Activated CD4-positive, alpha-beta T cell treated with anti-CD3 and anti-CD28 coated beads, Interleukin-2, amount 50 U/mL, for 48 hours (primary cell): ENCODE results near the gene CELA2B.
A peak's percentile ranks its signal among the peaks of the same experiment; 100 is the strongest.
"Not testable (repeated sequence)": the region's sequence is repeated elsewhere in the genome, so short reads cannot be mapped to it uniquely, and the experiment has no call there.

Experiments used
- DNase-seq, 2 experiments: peaks; one replicate each; pipeline ENCODE4 v3.0.0-alpha.2; 2020

Gene CELA2B

DNA sequence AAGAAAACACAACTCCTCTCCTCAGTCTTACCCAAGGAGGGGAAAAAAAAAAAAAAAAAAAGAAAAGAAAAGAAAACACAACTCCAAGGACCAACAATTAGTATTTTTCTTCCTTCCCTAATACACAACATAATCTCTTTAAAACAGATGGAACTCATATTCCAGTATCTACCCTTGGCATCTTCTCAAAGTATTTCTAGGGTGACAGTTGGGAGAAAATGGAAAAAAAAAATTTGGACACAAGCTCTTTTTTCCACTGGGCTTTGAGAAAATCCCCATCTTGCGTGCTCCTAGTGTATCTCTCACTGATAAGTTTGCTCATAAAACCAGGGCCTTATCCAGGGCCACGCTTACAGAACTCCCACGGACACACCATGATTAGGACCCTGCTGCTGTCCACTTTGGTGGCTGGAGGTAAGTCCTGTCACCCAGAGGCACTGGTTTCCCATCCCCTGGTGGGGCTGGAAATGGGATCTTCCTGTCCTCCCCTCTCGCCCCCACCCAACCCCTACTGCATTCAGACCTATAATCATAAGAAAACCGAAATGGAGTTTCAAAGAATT, at the start of gene CELA2B:
Gene CELA2B (plus strand): TSS at position 353 of the 563 bp plus-strand sequence. CDS start 22 bp downstream, at position 375.
- DNase-seq: no peak

DNA sequence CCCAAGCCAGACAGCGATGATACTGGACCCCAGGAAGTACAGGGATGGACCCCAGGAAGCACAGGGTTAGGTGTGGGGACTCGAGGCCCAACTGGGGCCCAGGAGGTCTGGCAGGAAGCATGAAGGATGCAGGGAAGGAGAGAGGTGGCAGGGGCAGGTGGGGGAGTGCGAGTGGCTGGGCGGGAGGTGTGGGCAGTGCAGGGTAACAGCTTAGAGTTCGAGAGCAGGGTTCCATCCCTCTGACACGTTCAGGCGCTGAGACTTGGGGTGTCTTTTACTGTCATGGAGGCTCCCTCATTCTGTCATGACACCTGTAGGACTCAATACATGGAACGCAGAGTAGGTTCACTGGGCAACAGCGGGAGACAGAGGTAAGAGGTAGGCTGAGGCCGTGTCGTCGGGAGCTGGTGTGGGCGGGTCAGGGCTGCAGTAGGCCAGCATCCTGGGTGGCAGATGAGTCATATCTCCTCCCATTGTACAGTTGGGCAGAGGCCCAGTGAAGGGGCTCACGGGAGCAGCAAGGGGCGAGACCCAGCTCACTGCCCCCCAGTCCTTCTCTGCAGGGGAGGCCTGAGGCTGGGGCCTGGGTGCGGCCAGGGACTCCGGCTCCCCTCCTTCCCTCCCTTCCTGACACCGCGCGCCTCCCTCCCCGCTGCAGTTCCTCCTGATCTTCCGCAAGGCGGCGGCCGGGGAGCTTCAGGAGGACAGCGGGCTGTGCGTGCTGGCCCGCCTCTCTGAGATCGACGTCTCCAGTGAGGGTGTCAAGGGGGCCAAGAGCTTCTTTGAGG, 49.2 kb upstream of the CELA2B start:
- no peak for DNase-seq

DNA sequence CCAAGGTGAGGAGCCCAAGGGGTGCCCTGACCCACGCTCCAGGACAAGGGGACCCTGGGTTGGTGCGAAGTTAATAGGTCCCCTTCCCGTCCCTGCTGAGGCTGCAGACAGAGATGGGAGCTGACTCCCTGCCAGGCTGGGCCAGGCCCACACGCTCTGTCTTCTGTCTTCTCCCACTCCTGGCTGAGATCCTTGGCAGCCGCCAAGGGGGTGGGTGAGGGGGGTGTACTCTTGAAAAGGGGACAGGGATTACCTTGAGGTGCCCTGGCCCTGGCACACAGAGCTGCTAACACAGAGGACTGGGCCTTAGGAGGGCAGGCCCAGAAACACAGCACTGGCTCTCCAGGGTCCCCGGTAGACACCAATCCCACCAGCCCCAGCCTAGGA, 48.6 kb upstream of the CELA2B start:
- no peak for DNase-seq

DNA sequence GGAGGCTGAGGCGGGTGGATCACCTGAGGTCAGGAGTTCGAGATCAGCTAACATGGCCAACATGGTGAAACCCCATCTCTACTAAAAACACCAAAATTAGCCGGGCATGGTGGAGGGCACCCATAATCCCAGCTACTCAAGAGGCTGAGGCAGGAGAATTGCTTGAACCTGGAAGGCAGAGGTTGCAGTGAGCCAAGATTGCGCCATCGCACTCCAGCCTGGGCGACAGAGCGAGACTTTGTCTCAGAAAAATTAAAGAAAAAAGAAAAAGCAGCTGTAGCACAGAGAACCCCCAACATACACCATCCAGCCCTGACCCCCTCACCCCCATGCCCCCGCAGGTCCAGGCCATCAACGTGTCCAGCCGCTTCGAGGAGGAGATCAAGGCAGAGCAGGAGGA, 47.7 kb upstream of the CELA2B start:
- DNase-seq: not testable (repeated sequence)

DNA sequence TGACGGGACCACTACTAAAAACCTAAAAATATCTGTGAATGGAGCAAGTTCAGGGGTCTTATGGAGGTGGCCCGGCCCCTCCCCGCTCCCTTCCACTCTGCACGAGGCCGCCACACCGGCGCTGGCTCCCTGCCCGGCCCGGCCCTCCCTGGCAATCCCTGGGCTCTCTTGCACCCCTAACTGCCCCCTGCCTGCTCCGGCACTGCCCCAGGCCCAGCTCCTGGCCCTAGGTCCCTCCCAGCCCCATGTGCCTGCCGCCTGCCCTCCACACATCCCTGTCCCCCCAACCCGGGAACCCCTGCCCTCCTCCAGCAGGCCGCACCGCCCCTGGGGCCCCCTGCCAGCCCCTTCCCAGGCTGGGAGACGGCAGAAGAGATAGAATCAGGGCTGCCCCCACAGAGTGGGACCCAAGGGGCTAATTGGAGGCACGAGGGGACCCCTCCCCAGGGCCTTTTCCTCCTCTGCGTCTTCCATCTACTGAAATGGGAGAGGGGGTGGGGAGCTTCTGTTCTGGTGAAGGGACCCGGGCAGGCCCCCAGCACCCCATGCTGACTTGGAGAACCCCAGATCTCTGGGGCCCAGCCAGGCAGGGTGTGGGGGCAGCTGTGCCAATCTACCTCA, 47.0 kb upstream of the CELA2B start:
- no peak for DNase-seq

DNA sequence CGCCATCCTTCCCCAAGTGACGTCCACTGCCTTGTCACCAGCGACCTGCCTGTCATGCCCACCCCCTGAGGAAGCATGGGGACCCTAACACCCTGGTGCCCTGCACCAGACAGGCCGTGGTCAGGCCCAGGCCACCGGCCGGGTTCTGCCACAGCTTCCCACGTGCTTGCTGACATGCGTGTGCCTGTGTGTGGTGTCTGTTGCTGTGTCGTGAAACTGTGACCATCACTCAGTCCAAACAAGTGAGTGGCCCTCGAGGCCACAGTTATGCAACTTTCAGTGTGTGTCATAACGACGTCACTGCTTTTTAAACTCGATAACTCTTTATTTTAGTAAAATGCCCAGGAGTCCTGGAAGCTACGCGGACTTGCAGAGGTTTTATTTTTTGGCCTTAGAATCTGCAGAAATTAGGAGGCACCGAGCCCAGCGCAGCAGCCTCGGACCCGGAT, 46.2 kb upstream of the CELA2B start:
- DNase-seq: no peak

DNA sequence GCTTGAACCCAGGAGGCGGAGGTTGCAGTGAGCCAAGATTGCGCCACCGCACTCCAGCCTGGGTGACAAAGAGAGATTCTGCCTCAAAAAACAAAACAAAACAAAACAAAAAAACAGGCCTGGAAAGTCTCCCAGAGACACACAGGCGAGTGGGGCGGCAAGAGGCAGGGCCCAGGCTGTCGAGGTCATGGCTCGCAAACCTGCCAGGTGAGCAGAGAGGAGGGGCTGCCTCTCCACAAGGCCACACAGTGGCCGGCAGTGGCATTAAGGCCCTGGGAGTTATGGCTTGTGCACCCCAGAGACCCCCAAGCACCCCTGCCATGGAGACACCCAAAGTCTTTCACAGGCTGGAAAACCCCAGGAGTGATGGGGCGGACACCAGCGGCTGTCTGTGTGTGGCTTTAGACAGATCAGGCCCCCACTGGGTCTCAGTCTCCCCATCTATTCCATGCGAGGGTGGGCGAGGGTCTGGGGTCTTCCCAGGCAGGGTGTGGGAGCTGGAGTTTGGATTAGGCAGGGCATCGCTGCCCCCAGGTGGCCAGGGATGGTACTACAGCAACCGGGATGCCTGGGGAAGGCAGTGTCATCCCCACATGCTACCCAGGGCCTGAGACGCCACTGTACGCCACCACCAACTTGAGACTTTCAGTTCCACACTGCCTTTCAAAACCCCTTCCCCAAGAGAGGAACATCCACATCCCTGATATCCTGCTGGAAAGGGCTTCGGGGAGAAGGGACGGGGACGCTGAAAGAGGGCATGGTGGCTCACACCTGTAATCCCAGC, 44.9 kb upstream of the CELA2B start:
- peak; percentile 84 for DNase-seq

DNA sequence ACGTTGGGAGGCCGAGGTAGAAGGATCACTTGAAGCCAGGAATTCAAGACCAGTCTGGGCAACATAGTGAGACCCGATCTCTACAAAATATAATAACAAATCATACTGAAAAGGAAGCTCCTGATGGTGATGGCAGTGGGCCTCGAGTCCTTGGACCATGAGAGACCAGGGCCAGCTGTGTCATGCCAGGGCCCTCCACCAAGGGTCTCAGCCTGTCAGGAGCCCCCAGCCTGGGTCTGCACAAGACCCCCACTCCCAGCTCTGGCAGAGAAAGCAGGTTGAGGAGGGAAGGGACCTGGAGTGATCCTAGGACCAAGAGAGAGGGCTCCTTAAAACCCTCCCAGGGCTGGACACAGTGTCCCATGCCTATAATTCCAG, 44.3 kb upstream of the CELA2B start:
- DNase-seq: no peak

DNA sequence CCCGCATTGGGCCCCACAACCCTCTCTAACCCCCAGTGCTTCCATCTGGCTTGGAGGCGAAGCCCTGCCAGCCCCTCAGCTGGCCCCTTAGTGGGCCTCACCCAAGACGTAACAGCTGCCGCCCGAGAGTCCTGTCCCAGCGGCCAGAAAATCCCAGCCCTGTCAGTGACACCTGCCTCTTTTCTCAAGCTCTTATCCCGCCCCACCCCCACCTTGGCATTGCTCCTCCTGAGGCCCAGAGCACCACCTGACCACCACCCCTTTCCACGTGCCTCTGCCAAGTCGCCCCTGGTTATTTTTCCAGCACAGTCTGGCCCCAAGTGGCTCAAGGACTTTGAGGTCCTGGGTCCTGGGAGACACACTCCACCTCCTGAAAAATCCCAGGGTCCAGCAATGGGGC, 43.6 kb upstream of the CELA2B start:
- no peak for DNase-seq

DNA sequence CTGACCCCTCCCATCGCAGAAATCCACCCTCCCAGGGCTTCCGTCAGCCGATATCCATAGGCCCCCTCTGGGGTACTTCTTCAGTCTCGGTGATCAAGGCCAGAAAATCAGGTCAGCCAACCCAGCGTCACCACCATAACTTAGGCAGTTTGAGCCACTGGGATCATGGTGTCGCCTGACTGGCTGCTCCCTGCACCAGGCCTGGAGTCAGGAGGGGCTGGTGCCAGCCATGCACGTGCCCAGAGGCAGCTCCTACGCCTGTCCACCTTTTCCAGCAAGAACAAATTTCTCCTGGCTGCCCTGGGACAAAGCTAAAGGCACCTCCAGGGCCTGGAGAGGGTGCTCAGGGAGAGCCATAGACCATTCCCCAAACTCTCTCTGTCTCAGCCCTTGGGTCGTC, 42.4 kb upstream of the CELA2B start:
- DNase-seq: no peak

DNA sequence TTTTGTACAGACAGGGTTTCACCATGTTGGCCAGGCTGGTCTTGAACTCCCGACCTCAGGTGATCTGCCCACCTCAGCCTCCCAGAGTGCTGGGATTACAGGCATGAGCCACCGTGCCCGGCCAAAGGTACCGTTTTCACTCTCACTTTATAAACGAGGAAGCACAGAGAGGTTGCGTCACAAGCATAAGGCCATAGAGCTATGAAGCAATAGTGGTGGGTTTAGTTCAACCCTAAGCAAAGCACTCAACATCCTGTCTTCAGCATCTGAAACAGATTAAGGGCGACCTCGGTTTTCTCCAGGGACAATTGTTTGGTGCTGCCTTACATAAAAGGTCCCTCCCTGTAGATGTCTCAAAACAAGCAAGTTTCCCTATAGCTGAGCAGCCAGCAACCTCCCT, 41.2 kb upstream of the CELA2B start:
- DNase-seq: not testable (repeated sequence)

DNA sequence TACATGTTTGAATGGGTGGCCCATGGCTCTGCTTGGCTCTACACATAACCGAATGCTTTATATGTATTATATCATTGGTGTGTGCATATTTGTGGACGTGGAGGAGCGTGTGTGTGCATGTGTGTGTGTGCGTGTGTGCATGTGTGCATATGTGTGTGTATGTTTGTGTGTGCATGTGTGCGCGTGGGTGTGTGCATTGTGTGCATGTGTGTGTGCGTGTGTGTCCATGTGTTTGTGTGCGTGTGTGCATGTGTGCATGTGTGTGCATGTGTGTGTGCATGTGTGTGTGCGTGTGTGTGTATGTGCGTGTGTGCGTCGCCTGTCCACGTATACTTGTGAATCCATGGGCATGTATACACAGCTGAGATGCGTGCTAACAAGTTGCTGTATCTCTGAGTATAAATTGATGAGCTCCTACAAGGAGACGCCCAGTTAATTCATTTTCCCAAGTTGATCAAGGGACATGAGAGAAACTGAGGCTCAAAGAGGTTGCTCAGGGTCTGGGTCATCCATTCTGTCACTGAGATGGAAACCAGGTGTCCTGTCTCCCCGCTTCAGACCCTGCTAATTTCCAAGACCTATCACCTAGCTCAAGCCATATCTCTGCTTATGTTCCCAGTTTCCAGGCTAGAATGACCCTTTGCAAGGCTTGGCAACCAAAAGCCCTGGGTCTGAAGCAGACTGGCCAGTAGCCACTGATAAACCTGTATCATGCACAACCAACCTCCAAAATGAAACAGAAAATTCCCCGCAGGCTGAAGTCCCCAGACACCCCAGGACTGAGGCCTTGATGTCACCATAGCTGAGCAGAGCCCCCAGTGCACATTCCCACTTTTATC, 40.4 kb upstream of the CELA2B start:
- DNase-seq: no peak

DNA sequence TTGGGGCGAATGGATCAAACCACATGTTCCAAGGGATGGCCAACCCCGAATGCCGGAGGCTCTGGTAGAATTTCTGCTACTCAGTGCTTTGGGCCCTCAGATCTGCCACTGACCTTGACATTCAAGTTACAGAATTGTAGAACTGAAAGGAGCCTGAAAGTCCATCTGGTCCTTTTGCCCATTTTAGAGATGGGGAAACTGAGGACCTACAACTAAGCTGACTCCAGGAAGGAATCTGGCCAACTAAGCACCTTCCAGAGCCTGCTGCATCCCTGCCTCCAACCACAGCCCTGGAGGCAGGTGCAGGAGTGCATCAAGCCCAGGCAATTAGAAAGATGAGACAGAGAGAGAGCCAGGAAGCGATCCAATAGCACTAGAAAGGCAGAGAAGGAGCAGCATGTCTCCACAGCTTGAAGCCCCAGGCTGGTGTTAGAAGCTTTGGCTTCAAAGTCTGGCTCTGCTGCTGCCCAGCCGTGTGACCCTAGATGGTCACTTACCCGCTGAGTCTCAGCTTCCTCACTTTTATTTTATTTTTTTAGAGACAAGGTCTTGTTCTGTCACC, 38.9 kb upstream of the CELA2B start:
- DNase-seq: no peak

DNA sequence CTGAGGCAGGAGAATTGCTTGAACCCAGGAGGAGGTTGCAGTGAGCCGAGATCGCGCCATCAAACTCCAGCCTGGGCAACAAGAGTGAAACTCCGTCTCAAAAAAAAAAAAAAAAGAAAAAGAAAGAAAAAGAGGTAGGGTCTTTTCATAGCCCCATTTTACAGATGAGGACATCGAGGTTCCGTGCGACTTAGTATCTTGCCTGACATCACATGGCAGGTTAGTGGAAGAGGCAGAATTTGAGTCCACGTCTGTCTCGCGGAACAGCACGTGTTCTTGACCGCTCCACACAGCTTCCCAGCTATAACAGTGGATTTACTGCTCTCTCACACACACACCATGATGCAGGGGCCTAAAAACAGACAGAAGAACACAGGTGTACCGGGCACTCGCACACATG, 36.6 kb upstream of the CELA2B start:
- no peak for DNase-seq

DNA sequence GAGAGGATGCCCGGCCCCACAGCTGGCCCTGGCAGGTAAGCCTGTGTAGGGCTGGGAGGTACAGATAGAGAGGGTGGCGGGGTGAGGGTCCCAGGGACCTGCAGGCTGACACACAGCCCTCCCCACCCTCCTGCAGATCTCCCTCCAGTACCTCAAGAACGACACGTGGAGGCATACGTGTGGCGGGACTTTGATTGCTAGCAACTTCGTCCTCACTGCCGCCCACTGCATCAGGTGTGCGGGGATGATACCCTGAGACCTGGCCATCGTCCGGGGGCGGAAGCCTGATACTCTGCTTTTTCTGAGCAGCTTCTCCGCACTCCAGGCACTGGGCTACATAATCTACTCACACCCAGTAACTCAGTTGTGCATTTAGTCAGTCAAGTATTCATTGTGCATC, 35.5 kb upstream of the CELA2B start:
- no peak for DNase-seq

DNA sequence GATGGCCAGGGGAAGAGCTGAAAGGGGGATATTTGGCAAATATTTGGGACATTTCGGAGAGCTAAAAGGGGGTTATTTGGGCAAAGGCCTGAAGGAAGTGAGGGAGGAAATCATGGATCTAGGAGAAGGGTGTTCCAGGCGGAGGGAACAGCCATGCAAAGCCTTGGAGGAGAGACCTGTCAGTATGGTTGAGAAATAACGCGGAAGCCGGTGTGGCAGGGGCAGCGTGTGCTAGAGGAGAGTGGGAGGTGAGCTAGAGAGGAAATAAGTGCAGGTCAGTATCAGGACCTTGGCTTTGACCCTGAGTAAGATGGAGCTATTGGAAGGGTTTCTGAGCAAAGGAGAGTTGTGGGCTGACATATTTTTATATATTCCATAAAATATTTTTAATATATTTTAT, 34.7 kb upstream of the CELA2B start:
- no peak for DNase-seq

DNA sequence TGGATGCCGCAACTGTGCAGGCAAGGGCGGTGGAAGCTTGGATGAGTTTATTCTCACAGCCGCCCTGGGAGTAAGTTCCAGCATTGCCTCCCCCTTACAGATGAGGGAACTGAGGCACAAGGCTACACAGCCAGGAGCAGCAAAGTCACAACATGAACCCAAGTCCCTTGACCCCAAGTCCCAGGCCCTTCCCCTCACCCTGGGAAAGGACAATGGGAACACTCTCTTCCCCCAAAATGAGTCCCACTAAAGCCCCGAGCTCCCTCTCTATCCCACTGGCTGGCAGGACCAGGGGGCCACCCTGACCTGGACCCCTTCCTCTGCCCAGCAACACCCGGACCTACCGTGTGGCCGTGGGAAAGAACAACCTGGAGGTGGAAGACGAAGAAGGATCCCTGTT, 33.8 kb upstream of the CELA2B start:
- DNase-seq: no peak

DNA sequence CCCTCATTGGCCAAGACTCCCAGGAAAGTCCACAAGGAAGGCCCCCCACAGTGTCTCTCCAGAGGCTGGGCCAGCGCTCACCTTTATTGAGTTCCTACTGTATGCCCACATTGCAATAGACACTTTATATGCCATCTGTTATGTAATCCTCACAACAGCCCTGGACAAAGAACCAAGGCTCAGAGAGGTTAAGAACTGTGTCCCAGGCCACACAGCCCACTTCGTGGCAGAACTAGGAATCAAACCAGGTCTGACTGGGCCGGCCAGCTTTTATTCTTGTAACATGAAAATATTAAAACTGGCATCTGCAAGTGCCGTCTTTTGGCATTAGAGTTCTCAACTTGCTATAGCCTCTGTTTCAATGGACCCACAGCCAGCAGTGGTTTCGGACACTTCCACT, 33.1 kb upstream of the CELA2B start:
- no peak for DNase-seq

DNA sequence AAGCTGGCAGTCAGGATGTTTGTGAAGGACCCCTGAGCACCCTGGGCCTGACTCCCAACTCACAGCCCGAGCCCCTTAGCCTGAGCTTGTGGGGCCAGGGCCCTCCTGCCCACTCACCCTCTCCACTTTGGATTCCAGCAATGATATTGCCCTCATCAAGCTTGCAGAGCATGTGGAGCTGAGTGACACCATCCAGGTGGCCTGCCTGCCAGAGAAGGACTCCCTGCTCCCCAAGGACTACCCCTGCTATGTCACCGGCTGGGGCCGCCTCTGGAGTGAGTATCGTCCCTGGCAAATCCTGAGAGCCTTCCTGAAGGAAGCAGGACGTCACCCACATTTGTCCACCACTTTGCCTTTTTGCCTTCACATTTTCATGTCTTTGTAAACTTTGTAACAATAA, 32.6 kb upstream of the CELA2B start:
- DNase-seq: no peak

DNA sequence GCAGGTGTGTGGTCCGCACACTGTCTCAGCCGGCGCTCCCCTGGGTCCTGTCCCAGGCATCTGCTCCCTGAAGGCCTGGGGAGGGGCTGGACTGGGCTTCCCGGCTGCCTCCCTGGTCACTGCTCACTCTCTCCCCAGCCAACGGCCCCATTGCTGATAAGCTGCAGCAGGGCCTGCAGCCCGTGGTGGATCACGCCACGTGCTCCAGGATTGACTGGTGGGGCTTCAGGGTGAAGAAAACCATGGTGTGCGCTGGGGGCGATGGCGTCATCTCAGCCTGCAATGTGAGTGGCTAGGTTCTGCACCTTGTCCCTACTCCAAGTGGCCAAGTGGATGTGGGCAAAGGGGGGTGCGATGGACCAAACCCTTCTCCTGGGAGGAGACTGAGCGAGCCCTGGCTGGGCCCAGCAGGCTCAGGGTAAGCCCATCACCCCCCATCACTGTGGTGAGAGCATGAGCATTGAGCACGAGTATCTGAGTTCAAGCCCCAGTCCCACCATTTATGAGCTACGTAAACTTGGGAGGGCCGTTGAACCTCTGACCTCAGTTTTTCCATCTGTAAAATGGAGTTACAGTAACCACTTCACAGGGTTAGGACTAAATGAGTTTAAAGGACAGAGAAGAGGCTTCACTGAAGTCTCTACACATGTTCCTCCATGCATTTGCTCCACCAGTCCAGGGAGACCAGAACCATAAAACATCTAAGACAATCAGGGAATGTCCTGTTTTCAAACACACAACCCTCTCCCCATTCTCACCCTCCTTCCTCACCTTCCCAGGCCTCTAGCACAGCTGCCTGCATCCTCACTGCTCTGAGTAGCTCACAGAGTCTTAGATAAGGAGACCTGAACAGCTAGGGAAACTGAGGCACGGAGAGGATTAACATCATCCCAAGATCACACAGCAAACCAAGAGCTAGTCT, 31.2 kb upstream of the CELA2B start:
- no peak for DNase-seq
